WERI-Rb-1 (cell line): Measurements from ENCODE around the gene ANTKMT.
A peak's percentile ranks its signal among the peaks of the same experiment; 100 is the strongest.

Experiments used
- DNase-seq: peaks from one replicate; pipeline ENCODE4 v3.0.0-alpha.2; 2020
- H3K27ac ChIP-seq: fragments of 250-450 bp; sonication (Bioruptor Pico); 2 replicates; pipeline ENCODE4 v1.5.1; 2020; ENCODE audit warnings: mild to moderate bottlenecking, moderate library complexity
- H3K27me3 ChIP-seq: fragments of 250-450 bp; sonication (Bioruptor Pico); 2 replicates; pipeline ENCODE4 v1.5.1; 2021; ENCODE audit warnings: mild to moderate bottlenecking, low read depth, moderate library complexity; ENCODE audit not compliant: insufficient read depth, severe bottlenecking
- H3K36me3 ChIP-seq: fragments of 250-450 bp; sonication (Bioruptor Pico); 2 replicates; pipeline ENCODE4 v1.5.1; 2020; ENCODE audit warnings: mild to moderate bottlenecking, moderate library complexity
- H3K4me3 ChIP-seq: 2 replicates; pipeline ENCODE4 v1.5.1; 2011; ENCODE audit warnings: low read depth, mild to moderate bottlenecking, control low read depth, low read length
- H3K9me3 ChIP-seq: fragments of 250-450 bp; sonication (Bioruptor Pico); 2 replicates; pipeline ENCODE4 v1.5.1; 2021; ENCODE audit warnings: mild to moderate bottlenecking, moderate library complexity; ENCODE audit not compliant: severe bottlenecking
- TF ChIP-seq, protein P1 (sequence below): IDR thresholded peaks from 2 replicates; pipeline ENCODE4 v1.5.1; 2011; ENCODE audit warnings: low read depth, mild to moderate bottlenecking, control low read depth, inconsistent platforms, low read length

Gene ANTKMT

DNA sequence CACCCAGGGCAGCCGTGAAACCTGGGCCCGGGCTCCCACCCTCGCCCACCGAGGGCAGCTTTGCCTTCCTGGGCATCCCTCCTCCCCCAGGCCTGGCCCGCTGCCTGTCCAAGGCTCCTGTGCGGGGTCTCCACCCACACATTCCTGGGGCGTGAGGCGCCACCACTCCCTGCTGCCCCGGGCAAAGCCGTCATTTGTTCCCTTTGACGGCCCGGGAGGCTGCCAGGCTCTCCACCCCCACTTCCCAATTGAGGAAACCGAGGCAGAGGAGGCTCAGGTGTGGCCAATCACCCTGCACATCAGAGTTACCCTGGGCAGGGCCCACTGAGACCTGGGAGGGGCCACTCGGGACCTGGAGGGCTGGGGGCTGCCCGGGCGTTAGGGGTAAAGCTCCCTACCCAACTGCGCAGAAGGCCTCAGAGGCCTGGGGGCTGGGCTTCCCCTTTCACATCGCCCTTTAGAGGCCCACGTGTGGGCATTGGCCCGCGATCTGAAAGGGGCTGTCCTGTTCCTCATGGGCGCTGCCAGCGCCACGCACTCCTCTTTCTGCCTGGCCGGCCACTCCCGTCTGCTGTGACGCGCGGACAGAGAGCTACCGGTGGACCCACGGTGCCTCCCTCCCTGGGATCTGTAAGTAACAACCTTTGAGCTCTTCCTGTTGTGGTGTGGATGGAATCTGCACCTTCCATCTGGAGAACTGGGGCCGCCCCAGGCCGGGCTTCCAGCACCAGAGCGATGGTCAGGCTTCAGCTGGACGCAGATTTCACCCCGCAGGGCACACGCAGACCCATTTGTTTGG is 39.8 kb downstream of the ANTKMT start, which contains the start of gene MSLN:
Gene MSLN, plus strand, starts transcription at position 190 of the 799 bp plus-strand sequence. CDS start 1,947 bp downstream, outside the sequence.
- no peaks in the 10 kb centered on the region for H3K9me3 ChIP-seq
- no peaks in the 10 kb centered on the region for H3K27me3 ChIP-seq
- TF ChIP-seq, protein P1, sequence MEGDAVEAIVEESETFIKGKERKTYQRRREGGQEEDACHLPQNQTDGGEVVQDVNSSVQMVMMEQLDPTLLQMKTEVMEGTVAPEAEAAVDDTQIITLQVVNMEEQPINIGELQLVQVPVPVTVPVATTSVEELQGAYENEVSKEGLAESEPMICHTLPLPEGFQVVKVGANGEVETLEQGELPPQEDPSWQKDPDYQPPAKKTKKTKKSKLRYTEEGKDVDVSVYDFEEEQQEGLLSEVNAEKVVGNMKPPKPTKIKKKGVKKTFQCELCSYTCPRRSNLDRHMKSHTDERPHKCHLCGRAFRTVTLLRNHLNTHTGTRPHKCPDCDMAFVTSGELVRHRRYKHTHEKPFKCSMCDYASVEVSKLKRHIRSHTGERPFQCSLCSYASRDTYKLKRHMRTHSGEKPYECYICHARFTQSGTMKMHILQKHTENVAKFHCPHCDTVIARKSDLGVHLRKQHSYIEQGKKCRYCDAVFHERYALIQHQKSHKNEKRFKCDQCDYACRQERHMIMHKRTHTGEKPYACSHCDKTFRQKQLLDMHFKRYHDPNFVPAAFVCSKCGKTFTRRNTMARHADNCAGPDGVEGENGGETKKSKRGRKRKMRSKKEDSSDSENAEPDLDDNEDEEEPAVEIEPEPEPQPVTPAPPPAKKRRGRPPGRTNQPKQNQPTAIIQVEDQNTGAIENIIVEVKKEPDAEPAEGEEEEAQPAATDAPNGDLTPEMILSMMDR, result no peak
- no peak within 1 kb of the TSS for H3K4me3 ChIP-seq
- no peaks in the 10 kb centered on the region for H3K36me3 ChIP-seq
- DNase-seq, result no peak
- H3K27ac ChIP-seq, result no peak within 1 kb of the TSS; the same call in 1 of the 2 replicates

DNA sequence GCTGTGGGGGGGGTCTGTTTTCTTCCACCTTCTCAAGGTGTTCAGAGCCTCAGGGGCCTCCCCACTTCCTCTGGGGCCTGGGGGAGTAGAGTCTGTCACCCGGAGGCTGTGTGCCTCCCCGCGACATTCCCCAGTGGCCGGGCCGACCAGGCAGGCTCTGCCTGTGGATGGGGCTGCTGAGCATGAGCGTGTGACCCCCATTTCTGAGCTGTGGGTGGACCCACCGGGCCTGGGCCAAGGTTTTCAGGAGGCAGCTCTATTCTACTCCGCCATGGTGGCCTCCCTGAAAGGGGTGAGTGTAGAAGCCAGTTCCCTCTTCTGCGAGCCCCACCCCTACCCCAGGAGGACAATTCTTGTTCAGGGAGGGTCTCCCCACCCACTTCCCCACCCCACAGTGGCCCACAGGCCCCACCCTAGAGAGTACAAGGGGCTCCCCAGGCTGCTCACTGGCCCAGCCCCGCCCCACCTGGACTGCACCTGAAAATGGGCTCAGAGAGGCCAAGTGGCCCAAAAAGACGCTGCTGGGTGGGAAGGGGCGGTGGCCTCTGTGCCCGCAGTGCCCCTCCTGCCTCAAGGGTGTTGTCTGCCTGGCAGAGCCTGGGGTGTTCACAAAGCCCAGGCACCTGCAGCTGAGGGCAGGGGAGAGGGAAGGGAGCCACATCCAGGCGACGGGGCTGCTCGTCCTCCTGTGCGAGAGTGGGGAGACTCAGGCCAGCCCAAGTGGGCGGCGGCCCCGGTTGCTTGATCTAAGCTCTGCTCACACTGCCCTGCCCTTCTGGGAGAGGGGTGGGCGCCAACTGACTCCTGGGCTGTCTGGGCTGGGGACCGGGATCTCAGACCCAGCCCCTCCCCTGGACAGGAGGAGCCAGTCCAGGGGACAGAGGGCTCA is 40.9 kb downstream of the ANTKMT start:
- Histone ChIP-seq H3K27me3 (no peaks in the 10 kb centered on the region), H3K4me3 (no peak overlapping the region), H3K9me3 (no peaks in the 10 kb centered on the region), H3K36me3 (no peaks in the 10 kb centered on the region), H3K27ac (no peak overlapping the region)
- TF ChIP-seq, protein P1, result no peak
- DNase-seq, result peak; percentile 56

DNA sequence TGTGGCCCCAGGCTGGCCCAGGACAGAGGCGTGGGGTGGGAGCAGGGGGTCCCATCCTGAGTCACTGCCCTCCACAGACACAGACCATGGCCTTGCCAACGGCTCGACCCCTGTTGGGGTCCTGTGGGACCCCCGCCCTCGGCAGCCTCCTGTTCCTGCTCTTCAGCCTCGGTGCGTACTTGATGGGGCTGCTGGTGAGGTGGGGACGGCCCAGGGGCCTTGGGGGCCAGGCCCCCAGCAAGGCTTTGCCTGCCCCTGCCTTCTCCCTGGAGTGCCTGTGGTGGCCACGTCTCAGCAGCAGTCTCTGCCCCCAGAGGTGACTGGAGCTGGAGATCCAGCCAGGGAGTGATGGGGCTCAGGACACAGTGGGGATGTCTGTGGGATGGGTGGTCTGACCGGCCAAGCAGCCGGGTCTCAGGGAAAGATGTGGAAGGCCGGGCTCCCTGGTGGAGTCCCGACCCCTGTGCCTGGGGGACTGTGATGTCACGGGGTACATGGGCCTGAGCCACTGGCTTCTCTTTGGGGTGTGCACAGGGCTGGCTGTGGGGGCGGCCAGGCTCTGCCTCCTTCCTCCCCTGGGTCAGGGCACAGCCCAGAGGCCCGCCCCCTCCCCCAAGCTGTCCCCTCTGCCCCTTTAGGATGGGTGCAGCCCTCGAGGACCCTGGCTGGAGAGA is 41.8 kb downstream of the ANTKMT start:
- no peak for DNase-seq
- TF ChIP-seq, protein P1, result no peak
- no peak overlapping the region for H3K27ac ChIP-seq
- no peaks in the 10 kb centered on the region for H3K27me3 ChIP-seq
- no peak overlapping the region for H3K4me3 ChIP-seq
- no peaks in the 10 kb centered on the region for H3K36me3 ChIP-seq
- no peaks in the 10 kb centered on the region for H3K9me3 ChIP-seq

DNA sequence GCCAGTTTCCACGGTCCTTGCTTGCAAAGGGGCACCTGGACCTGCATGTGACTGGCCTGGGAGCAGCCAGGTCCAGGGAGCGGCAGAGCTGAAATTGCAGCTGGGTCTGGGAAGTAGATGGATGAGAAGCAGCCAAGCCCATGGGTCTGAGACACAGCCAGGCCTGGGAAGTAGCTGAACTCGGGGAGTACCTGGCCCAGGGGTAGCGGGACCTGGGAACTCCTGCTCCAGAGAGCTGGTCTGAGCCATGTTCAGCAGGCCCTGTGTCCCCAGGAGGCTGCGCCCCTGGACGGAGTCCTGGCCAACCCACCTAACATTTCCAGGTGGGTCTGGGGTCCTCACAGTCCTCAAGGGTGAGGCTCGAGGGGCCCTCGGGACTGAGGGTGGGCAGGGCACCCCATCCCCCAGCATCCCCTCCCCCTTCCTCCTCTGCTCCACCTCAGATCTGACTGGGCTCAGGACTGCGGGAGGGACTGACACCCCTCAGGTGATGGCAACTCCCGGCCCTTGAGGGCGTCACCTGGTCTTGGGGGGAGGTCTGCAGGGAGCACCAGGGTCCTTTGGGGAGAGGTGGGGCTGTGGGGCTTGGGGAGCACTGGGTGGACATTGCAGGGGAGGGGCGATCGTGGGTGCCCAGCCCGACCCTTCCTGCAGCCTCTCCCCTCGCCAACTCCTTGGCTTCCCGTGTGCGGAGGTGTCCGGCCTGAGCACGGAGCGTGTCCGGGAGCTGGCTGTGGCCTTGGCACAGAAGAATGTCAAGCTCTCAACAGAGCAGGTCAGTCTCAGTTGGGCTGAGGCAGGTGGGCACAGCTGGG is 42.6 kb downstream of the ANTKMT start:
- no peak overlapping the region for H3K27ac ChIP-seq
- TF ChIP-seq, protein P1, result no peak
- DNase-seq, result no peak
- H3K9me3 ChIP-seq, result no peaks in the 10 kb centered on the region
- H3K36me3 ChIP-seq, result no peaks in the 10 kb centered on the region
- H3K4me3 ChIP-seq, result no peak overlapping the region
- H3K27me3 ChIP-seq, result no peaks in the 10 kb centered on the region

DNA sequence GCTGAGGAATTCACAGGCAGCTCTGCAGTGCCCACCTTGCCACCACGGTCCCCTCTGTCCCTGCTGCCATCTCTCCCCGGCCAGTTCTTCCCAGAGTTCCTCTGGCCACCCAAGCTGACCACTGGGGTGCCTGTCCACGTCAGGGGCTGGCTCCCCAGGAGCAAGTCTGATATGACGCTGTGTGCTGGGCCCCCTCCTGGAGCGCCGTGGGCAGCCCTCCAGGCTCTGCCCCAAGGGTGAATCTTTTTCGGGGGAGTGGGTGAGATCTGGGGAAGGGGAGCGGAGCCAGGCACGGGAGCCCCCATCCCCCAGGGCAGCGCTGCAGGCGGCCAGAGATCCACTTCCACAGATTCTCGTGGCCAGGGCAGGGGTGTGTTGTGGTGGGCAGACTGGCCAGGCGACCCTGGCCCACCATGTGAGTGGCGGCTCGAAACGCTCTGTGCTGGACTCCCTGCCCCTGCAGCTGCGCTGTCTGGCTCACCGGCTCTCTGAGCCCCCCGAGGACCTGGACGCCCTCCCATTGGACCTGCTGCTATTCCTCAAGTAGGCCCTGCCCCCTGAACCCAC is 43.3 kb downstream of the ANTKMT start:
- TF ChIP-seq, protein P1, result no peak
- no peaks in the 10 kb centered on the region for H3K27me3 ChIP-seq
- no peaks in the 10 kb centered on the region for H3K36me3 ChIP-seq
- DNase-seq, result no peak
- H3K27ac ChIP-seq, result no peak overlapping the region
- no peaks in the 10 kb centered on the region for H3K9me3 ChIP-seq
- H3K4me3 ChIP-seq, result no peak overlapping the region
